EH (cell line): Measurements from ENCODE around the gene TSPAN12.
"Not testable (repeated sequence)": the region's sequence is repeated elsewhere in the genome, so short reads cannot be mapped to it uniquely, and the experiment has no call there.

Source experiments
- DNase-seq: peaks from one replicate; pipeline ENCODE4 v3.0.0-alpha.2; 2015; ENCODE audit warnings: low read depth

Gene TSPAN12

GRCh38 chr7:120805636-120806388 is 52.1 kb downstream of the TSPAN12 start:
- DNase-seq, result peak; percentile 59

- DNase-seq, result no peak
Measured at GRCh38 chr7:120802751-120803150, 55.2 kb downstream of the TSPAN12 start.

GRCh38 chr7:120799813-120800475 is 58.0 kb downstream of the TSPAN12 start:
- DNase-seq, result no peak

GRCh38 chr7:120799147-120799546 is 58.8 kb downstream of the TSPAN12 start:
- DNase-seq, result no peak

- no peak for DNase-seq
Measured at GRCh38 chr7:120797026-120797645, 60.8 kb downstream of the TSPAN12 start.

GRCh38 chr7:120794106-120794729 is 63.7 kb downstream of the TSPAN12 start:
- peak; percentile 2 for DNase-seq

- DNase-seq, result no peak
Measured at GRCh38 chr7:120793213-120793936, 64.6 kb downstream of the TSPAN12 start.

GRCh38 chr7:120792861-120793130 is 65.1 kb downstream of the TSPAN12 start:
- no peak for DNase-seq

GRCh38 chr7:120792091-120792860 is 65.7 kb downstream of the TSPAN12 start:
- peak; percentile 65 for DNase-seq

- DNase-seq, result no peak
Measured at GRCh38 chr7:120785095-120785494, 72.8 kb downstream of the TSPAN12 start.

- DNase-seq, result no peak
Measured at GRCh38 chr7:120783721-120784120, 74.2 kb downstream of the TSPAN12 start.

- DNase-seq, result no peak
Measured at GRCh38 chr7:120783273-120783672, 74.7 kb downstream of the TSPAN12 start.

GRCh38 chr7:120781924-120782323 is 76.0 kb downstream of the TSPAN12 start:
- DNase-seq, result not testable (repeated sequence)

- DNase-seq, result no peak
Measured at GRCh38 chr7:120780938-120781337, 77.0 kb downstream of the TSPAN12 start.

- not testable (repeated sequence) for DNase-seq
Measured at GRCh38 chr7:120780451-120780850, 77.5 kb downstream of the TSPAN12 start.

GRCh38 chr7:120779078-120779477 is 78.9 kb downstream of the TSPAN12 start:
- DNase-seq, result not testable (repeated sequence)

- DNase-seq, result no peak
Measured at GRCh38 chr7:120775755-120776154, 82.2 kb downstream of the TSPAN12 start.

GRCh38 chr7:120774481-120774880 is 83.5 kb downstream of the TSPAN12 start:
- DNase-seq, result no peak

- no peak for DNase-seq
Measured at GRCh38 chr7:120770206-120770605, 87.7 kb downstream of the TSPAN12 start.

GRCh38 chr7:120760851-120761250 is 97.1 kb downstream of the TSPAN12 start:
- DNase-seq, result no peak

GRCh38 chr7:120760050-120760449 is 97.9 kb downstream of the TSPAN12 start:
- DNase-seq, result no peak
